ENCODE results near the gene ANKLE1. TPM values are rescaled to one million over a fixed set of nuclear protein-coding genes. Genes with fewer than 3 reads are reported as not detected.
A peak's percentile ranks its signal among the peaks of the same experiment; 100 is the strongest.

Gene ANKLE1
- total RNA-seq, 2 donors from 2014 or later: 0.51 TPM; not detected in 1

DNA sequence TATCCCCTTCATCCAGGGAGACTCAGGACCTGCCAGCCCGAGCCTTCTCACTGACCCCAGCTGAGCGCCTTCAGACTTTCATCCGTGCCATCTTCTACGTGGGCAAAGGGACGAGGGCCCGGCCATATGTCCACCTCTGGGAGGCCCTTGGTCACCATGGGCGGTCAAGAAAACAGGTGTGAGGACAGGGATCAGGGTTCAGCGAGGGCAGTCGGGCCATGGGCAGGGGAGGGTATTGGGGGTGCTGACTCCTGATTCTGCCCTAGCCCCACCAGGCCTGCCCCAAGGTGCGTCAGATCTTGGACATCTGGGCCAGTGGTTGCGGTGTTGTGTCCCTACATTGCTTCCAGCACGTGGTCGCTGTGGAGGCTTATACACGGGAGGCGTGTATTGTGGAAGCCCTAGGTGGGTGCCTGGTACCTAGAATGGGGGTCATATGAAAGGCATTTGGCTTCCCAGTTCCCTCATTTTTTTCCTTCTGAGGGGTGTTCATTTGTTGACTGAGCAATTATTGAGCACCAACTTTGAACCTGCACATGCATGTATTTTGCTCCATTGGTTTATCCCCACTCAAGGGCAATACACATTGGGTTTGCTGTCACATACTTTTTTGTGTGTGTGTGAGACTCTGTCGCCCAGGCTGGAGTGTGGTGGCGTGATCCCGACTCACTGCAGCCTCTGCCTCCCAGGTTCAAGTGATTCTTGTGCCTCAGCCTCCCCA is 3.9 kb downstream of the ANKLE1 start:
- peaks cover 6 to 8% of the 10 kb centered on the region in 2 donors for H3K27me3 ChIP-seq
- H3K27ac ChIP-seq: no peak overlapping the region
- peaks cover 0 to 24% of the 10 kb centered on the region in 2 donors for H3K4me1 ChIP-seq
- H3K36me3 ChIP-seq: no peaks in the 10 kb centered on the region
- DNase-seq (ENCODE audit: low spot score): no peak
- no peaks in the 10 kb centered on the region for H3K9me3 ChIP-seq
- H3K4me3 ChIP-seq: no peak overlapping the region
- TF ChIP-seq, protein P1, sequence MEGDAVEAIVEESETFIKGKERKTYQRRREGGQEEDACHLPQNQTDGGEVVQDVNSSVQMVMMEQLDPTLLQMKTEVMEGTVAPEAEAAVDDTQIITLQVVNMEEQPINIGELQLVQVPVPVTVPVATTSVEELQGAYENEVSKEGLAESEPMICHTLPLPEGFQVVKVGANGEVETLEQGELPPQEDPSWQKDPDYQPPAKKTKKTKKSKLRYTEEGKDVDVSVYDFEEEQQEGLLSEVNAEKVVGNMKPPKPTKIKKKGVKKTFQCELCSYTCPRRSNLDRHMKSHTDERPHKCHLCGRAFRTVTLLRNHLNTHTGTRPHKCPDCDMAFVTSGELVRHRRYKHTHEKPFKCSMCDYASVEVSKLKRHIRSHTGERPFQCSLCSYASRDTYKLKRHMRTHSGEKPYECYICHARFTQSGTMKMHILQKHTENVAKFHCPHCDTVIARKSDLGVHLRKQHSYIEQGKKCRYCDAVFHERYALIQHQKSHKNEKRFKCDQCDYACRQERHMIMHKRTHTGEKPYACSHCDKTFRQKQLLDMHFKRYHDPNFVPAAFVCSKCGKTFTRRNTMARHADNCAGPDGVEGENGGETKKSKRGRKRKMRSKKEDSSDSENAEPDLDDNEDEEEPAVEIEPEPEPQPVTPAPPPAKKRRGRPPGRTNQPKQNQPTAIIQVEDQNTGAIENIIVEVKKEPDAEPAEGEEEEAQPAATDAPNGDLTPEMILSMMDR (IDR thresholded peaks at IDR 0.05): no peak

DNA sequence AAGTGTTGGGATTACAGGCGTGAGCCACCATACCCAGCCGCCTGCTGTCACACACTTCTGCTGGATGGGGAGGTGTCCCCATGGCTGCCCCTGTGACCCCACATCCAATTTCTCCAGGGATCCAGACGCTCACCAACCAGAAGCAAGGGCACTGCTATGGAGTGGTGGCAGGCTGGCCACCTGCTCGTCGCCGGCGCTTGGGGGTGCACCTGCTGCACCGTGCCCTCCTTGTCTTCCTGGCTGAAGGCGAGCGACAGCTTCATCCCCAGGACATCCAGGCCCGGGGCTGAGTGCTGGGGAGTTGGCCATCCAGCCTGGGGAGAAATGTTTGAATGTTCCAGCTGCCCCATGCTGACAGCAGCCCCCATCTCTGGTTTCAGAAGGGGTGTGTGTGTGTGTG is 4.6 kb downstream of the ANKLE1 start:
- no peak overlapping the region for H3K4me3 ChIP-seq
- H3K36me3 ChIP-seq: no peaks in the 10 kb centered on the region
- peaks cover 0 to 23% of the 10 kb centered on the region in 2 donors for H3K4me1 ChIP-seq
- no peaks in the 10 kb centered on the region for H3K9me3 ChIP-seq
- H3K27me3 ChIP-seq: peaks cover 6 to 7% of the 10 kb centered on the region in 2 donors
- no peak for DNase-seq (ENCODE audit: low spot score)
- no peak overlapping the region for H3K27ac ChIP-seq
- TF ChIP-seq, protein P1 (IDR thresholded peaks at IDR 0.05): no peak

DNA sequence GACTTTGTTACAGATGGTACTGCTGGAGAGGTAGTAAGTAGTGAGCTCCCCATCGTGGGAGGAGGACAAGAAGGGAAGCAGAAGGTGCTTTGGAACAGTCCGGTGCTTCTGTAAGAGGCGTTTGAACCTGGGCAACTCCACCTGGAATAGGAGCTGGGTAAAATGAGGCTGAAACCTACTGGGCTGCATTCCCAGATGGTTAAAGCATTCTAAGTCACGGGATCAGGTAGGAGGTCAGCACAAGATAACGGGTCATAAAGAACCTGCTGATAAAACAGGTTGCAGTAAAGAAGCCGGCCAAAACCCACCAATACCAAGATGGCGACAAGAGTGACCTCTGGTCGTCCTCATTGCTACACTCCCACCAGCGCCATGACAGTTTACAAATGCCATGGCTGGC is 5.1 kb downstream of the ANKLE1 start:
- H3K4me3 ChIP-seq: no peak overlapping the region
- DNase-seq (ENCODE audit: low spot score): no peak
- no peaks in the 10 kb centered on the region for H3K36me3 ChIP-seq
- no peak overlapping the region for H3K27ac ChIP-seq
- H3K9me3 ChIP-seq: no peaks in the 10 kb centered on the region
- H3K27me3 ChIP-seq: peaks cover 2 to 6% of the 10 kb centered on the region in 2 donors
- TF ChIP-seq, protein P1 (IDR thresholded peaks at IDR 0.05): no peak
- H3K4me1 ChIP-seq: peaks cover 0 to 18% of the 10 kb centered on the region in 2 donors

DNA sequence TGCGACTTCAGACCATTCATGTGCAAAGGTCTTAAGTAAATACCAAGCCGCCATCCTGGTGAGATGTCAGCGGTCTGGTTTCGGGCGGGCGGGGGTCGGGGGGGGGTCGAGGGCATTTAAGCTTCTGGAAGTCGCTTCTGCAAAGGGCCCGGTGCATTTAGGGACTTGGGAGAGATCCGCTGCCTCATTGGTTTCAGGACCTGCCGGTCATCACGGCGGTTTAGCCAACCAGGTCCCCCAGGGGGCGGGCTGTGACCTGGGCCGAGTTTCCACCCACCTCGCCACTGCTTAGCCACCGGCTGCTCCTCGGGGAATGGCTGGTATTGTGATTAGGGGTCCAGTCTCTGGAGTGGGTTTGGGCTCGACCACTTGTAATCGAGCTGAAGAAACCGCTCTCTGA is 7.8 kb downstream of the ANKLE1 start:
- Histone ChIP-seq H3K4me3 (peak overlapping the region in 1 of 2 donors; percentile 25), H3K9me3 (no peaks in the 10 kb centered on the region), H3K4me1 (peaks cover 0 to 17% of the 10 kb centered on the region in 2 donors), H3K36me3 (no peaks in the 10 kb centered on the region), H3K27ac (no peak overlapping the region), H3K27me3 (no peaks in the 10 kb centered on the region)
- DNase-seq (ENCODE audit: low spot score): no peak
- TF ChIP-seq, protein P1 (IDR thresholded peaks at IDR 0.05): peak in 1 of 2 donors; percentile 26

DNA sequence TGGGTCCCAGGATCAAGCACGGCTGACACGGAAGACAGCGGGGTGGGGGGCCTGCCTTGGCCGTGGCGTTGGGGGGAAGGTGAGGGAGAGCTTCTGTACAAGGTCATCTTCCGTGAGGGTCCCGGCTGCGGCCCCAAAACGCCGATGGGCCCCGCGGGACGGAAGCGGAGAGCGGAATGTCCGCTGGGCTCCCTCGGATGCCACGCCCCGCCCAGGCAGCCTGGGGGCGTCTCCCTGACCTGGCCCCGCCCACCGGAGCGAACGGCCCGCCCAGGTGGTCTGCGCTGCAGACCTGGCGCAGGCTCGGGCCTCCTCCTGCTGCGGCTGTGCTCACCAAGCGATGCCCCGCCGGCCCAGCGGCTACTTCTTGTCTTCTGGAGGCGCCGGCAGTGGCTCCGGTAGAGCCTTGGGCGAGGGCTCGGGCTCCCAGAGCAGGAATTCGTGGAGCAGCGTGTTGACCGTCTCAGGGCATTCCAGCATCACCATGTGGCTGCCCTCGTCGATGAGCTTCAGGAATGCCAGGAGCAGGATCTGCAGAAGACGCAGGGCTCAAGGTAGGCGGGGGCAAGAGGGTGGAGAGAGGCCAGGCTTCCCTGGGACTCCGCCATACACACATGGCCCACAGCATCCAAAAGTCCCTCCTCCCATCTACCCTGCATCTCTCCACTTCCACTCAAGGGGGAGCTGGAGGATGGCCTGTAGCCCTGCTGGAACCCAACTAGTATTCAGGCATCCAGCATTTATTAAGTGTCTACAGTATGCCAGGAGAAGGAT is 10.8 kb downstream of the ANKLE1 start:
- H3K27ac ChIP-seq: peak overlapping the region; percentile 50 to 53
- peak overlapping the region; percentile 20 to 56 for H3K4me3 ChIP-seq
- H3K27me3 ChIP-seq: no peaks in the 10 kb centered on the region
- peak; percentile 82 for DNase-seq (ENCODE audit: low spot score)
- H3K4me1 ChIP-seq: peaks cover 0 to 17% of the 10 kb centered on the region in 2 donors
- no peaks in the 10 kb centered on the region for H3K9me3 ChIP-seq
- TF ChIP-seq, protein P1 (IDR thresholded peaks at IDR 0.05): peak; percentile 50 to 73
- H3K36me3 ChIP-seq: no peaks in the 10 kb centered on the region
